Liver (tissue), 9 donors: ENCODE data around the gene TFDP1. TPM values are rescaled to one million over a fixed set of nuclear protein-coding genes. Genes with fewer than 3 reads are reported as not detected.

ENCODE experiments used
- DNase-seq: peaks from one replicate; pipeline ENCODE4 v3.0.0-alpha.2; 2017; ENCODE audit warnings: low spot score
- H3K27ac ChIP-seq, 2 donors: one replicate each; pipeline ENCODE4 v1.7.0; 2013; ENCODE audit warnings: inconsistent platforms in 2 of 2, low read length in 2 of 2, control low read depth in 1 of 2, low read depth in 1 of 2, mild to moderate bottlenecking in 1 of 2
- H3K27me3 ChIP-seq, 4 donors: one replicate each; pipeline versions ENCODE4 v1.6.1 to v1.7.0; 2013; ENCODE audit warnings: low read length in 3 of 4, inconsistent platforms in 1 of 4, mild to moderate bottlenecking in 1 of 4, moderate library complexity in 1 of 4; ENCODE audit not compliant: control insufficient read depth in 4 of 4, insufficient read depth in 4 of 4
- H3K36me3 ChIP-seq, 4 donors: one replicate each; pipeline versions ENCODE4 v1.6.1 to v1.7.0; 2013; ENCODE audit warnings: low read length in 3 of 4, mild to moderate bottlenecking in 3 of 4, low read depth in 1 of 4, moderate library complexity in 1 of 4; ENCODE audit not compliant: control insufficient read depth in 4 of 4, insufficient read depth in 3 of 4
- H3K4me1 ChIP-seq, 4 donors: one replicate each; pipeline versions ENCODE4 v1.6.1 to v1.7.0; 2013; ENCODE audit warnings: low read length in 3 of 4, mild to moderate bottlenecking in 3 of 4, moderate library complexity in 1 of 4; ENCODE audit not compliant: control insufficient read depth in 4 of 4, insufficient read depth in 4 of 4
- H3K4me3 ChIP-seq, 3 donors: one replicate each; pipeline versions ENCODE4 v1.6.1 to v1.7.0; 2013; ENCODE audit warnings: low read length in 3 of 3, control low read depth in 1 of 3, low read depth in 1 of 3, mild to moderate bottlenecking in 1 of 3
- H3K9ac ChIP-seq, 2 donors: one replicate each; pipeline ENCODE4 v1.7.0; 2013; ENCODE audit warnings: low read length in 2 of 2, mild to moderate bottlenecking in 2 of 2, moderate library complexity in 2 of 2, control low read depth in 1 of 2, low read depth in 1 of 2
- H3K9me3 ChIP-seq, 4 donors: one replicate each; pipeline versions ENCODE4 v1.6.1 to v1.7.0; 2013; ENCODE audit warnings: low read length in 3 of 4; ENCODE audit not compliant: control insufficient read depth in 4 of 4
- EGR1 ChIP-seq, 2 donors: IDR thresholded peaks; 2 replicates each; pipeline ENCODE4 v1.6.1; 2016 to 2018; ENCODE audit warnings: antibody characterized with exemption in 2 of 2, low read depth in 2 of 2
- FOXA2 ChIP-seq: IDR thresholded peaks from 2 replicates; pipeline ENCODE4 v1.6.1; 2016; ENCODE audit warnings: antibody characterized with exemption
- GABPA ChIP-seq, 2 donors: IDR thresholded peaks in 1 of 2; conservative IDR thresholded peaks in 1 of 2; 2 replicates each; pipeline ENCODE4 v1.6.1; 2016; ENCODE audit warnings: antibody characterized with exemption in 2 of 2, mild to moderate bottlenecking in 1 of 2, moderate library complexity in 1 of 2
- HNF4A ChIP-seq, 2 donors: conservative IDR thresholded peaks; 2 replicates each; pipeline ENCODE4 v1.6.1; 2016; ENCODE audit warnings: antibody characterized with exemption in 2 of 2, mild to moderate bottlenecking in 2 of 2
- HNF4G ChIP-seq: IDR thresholded peaks from 2 replicates; pipeline ENCODE4 v1.6.1; 2016; ENCODE audit warnings: antibody characterized with exemption
- JUND ChIP-seq, 2 donors: IDR thresholded peaks; 2 replicates each; pipeline ENCODE4 v1.6.1; 2016; ENCODE audit warnings: antibody characterized with exemption in 2 of 2
- RXRA ChIP-seq, 2 donors: IDR thresholded peaks; 2 replicates each; pipeline ENCODE4 v1.6.1; 2017 to 2018; ENCODE audit warnings: antibody characterized with exemption in 2 of 2, mild to moderate bottlenecking in 1 of 2
- SP1 ChIP-seq: IDR thresholded peaks from 2 replicates; pipeline ENCODE4 v1.6.1; 2018; ENCODE audit warnings: antibody characterized with exemption, mild to moderate bottlenecking
- TAF1 ChIP-seq: conservative IDR thresholded peaks from 2 replicates; pipeline ENCODE4 v1.6.1; 2016; ENCODE audit warnings: antibody characterized with exemption, mild to moderate bottlenecking
- YY1 ChIP-seq: IDR thresholded peaks from 2 replicates; pipeline ENCODE4 v1.6.1; 2016; ENCODE audit warnings: antibody characterized with exemption, mild to moderate bottlenecking
- WGBS: extraction: QIAGEN DNeasy Blood & Tissue Kit; methylation state at CpG from one replicate; pipeline ENCODE4 v1.1.7; 2013; 5-methylcytosine and 5-hydroxymethylcytosine counted together
- polyA plus RNA-seq, 2 donors: library from polyadenylated mRNA; stranded (reverse) in 1 of 2; unstranded in 1 of 2; fragments of 200-250 nt in 1 of 2; fragments of >200 nt in 1 of 2; fragmentation: Nextera tagmentation in 1 of 2; extraction: Ambion mirVana in 1 of 2; gene quantifications; one replicate each; pipeline versions ENCODE4 v1.2.1 to v1.2.3, GENCODE V29; 2013 to 2015
- total RNA-seq, 2 donors: library from RNA; depleted of rRNA; stranded (reverse); fragments of >200 nt; gene quantifications; one replicate each; pipeline ENCODE4 v1.2.3, GENCODE V29; 2014
- TF ChIP-seq, protein P1 (sequence below): fragments of 150-350 bp; IDR thresholded peaks from 2 replicates; pipeline ENCODE4 v1.5.1; 2017; ENCODE audit warnings: improper control_type of control experiment, low read depth, low read length; ENCODE audit not compliant: missing input control
- TF ChIP-seq, protein P2 (sequence below): IDR thresholded peaks from 2 replicates; pipeline ENCODE4 v1.6.1; 2016; ENCODE audit warnings: antibody characterized with exemption
- TF ChIP-seq, protein P3 (sequence below): IDR thresholded peaks from 2 replicates; pipeline ENCODE4 v1.6.1; 2016; ENCODE audit warnings: antibody characterized with exemption
- donor health status: healthy.
- donor health status: healthy.
- donor health status: healthy.
- donor health status: healthy.
- donor health status: healthy.

TFDP1 gene
- total and polyA plus RNA-seq, 4 donors, result 9.9 to 140 (median 17.8) TPM

DNA sequence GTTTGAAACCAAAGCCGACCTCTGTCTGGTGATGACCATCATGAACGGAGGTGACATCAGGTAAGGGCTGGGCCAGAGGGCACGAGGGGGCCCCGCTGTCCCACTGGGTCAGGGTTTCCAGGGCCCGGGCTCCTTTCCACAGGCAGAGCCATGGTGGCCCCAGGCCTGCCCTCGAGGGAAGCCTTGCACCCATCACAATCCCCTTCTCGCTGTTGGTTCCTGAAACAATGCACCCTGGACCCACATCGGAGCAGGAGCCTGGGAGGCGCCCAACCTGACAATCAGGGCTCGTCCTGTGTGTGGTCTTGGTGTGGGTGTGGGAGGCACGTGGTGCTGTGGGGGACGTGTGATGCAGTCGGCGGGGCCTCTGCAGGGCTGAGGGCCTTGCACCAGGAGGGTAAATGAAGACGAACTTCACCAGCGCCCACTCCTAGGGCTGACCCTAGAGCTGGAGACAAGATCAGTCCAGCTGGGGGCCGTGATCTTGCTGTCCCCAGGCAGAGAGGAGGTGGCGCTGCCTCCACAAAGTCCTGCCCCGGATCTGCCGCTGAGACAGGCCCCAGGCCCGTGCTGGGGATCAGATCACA, 85.3 kb downstream of the TFDP1 start:
- Histone ChIP-seq H3K4me3 (no peak overlapping the region), H3K27ac (no peak overlapping the region), H3K9ac (no peak overlapping the region), H3K36me3 (no peaks in the 10 kb centered on the region), H3K4me1 (peaks cover 0 to 2% (median 0%) of the 10 kb centered on the region in 4 donors), H3K27me3 (peaks cover 0 to 7% (median under 1%) of the 10 kb centered on the region in 4 donors), H3K9me3 (peaks cover 0 to 7% (median 1%) of the 10 kb centered on the region in 4 donors)
- WGBS, result 87% methylated on average over 21 of the region's 21 CpGs
- TF ChIP-seq SP1, result no peak
- TF ChIP-seq, protein P1, sequence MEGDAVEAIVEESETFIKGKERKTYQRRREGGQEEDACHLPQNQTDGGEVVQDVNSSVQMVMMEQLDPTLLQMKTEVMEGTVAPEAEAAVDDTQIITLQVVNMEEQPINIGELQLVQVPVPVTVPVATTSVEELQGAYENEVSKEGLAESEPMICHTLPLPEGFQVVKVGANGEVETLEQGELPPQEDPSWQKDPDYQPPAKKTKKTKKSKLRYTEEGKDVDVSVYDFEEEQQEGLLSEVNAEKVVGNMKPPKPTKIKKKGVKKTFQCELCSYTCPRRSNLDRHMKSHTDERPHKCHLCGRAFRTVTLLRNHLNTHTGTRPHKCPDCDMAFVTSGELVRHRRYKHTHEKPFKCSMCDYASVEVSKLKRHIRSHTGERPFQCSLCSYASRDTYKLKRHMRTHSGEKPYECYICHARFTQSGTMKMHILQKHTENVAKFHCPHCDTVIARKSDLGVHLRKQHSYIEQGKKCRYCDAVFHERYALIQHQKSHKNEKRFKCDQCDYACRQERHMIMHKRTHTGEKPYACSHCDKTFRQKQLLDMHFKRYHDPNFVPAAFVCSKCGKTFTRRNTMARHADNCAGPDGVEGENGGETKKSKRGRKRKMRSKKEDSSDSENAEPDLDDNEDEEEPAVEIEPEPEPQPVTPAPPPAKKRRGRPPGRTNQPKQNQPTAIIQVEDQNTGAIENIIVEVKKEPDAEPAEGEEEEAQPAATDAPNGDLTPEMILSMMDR, result no peak
- TF ChIP-seq EGR1 (IDR thresholded peaks at IDR 0.05; ENCODE audit: low read depth in 2 of 2), result no peak
- TF ChIP-seq RXRA (IDR thresholded peaks at IDR 0.05), result no peak
- DNase-seq, result no peak

DNA sequence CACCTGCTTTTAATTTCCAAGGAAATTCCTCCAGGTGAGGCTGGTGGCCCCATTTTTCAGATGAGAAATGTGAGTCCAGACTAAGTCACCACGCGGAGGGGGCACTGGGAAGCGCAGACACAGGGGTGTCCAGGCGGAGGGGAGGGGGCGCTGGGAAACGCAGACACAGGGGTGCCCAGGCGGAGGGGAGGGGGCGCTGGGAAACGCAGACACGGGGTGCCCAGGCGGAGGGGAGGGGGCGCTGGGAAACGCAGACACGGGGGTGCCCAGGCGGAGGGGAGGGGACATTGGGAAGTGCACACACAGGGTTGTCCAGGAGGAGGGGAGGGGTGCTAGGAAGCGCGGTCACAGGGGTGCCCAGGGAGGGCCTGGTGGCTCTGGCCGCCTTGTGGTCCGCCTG, 86.0 kb downstream of the TFDP1 start:
- WGBS, result 93% methylated on average over 19 of the region's 19 CpGs
- no peak overlapping the region for H3K27ac ChIP-seq
- H3K36me3 ChIP-seq, result no peaks in the 10 kb centered on the region
- peaks cover 0 to 5% (median 0%) of the 10 kb centered on the region in 4 donors for H3K9me3 ChIP-seq
- H3K4me1 ChIP-seq, result no peaks in the 10 kb centered on the region
- peaks cover 0 to 3% (median under 1%) of the 10 kb centered on the region in 4 donors for H3K27me3 ChIP-seq
- TF ChIP-seq JUND (IDR thresholded peaks at IDR 0.05) (no peak), FOXA2 (no peak)
- no peak overlapping the region for H3K4me3 ChIP-seq
- H3K9ac ChIP-seq, result no peak overlapping the region
- DNase-seq, result no peak

DNA sequence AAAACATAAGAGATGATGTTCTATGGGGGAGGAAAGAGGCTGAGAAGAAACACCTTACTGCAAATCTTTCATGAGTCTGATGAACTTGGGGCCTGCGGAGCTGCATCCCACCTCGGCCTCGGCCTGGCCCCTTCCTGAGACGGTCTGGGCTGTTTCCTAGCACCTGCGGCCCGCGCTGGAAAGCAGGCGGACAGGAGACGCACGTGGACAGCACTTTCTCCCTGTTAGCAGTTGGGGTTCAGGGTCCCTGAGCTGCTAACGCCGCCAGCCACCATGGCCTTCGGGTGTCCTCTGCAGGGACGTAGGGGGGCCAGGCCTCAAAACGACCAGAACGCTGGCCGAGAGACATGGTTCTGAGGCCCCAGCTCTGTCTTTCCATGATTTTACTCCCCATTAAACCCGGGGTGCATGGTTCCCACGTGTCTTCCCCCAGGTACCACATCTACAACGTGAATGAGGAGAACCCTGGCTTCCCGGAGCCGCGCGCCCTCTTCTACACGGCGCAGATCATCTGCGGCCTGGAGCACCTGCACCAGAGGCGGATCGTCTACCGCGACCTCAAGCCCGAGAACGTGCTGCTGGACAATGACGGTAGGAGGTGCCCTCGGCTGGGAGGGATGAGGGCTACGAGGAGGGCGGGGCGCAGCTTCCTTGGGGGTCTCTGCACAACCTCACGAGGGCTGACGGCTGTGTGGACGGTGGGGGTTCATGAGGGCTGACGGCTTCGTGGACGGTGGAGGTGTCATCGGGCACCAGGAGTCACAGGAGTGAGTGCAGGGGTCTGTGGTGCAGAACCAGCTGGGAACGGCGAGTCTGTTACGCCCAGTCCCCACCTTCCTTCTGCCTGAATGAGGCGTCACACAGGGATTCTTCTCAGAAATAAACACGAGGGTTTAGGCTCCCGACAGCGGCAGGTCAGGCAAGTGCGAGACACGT, 86.8 kb downstream of the TFDP1 start:
- Histone ChIP-seq H3K27ac (no peak overlapping the region), H3K4me1 (no peaks in the 10 kb centered on the region), H3K9me3 (no peaks in the 10 kb centered on the region), H3K27me3 (no peaks in the 10 kb centered on the region), H3K4me3 (no peak overlapping the region), H3K36me3 (no peaks in the 10 kb centered on the region), H3K9ac (no peak overlapping the region)
- DNase-seq, result no peak
- TF ChIP-seq HNF4A (conservative IDR thresholded peaks at IDR 0.05) (no peak), EGR1 (IDR thresholded peaks at IDR 0.05; ENCODE audit: low read depth in 2 of 2) (no peak), HNF4G (no peak), TAF1 (no peak), SP1 (no peak), RXRA (IDR thresholded peaks at IDR 0.05) (no peak), GABPA (IDR thresholded peaks at IDR 0.05 in 1 of 2, conservative IDR thresholded peaks at IDR 0.05 in 1 of 2) (no peak), YY1 (no peak)
- TF ChIP-seq, protein P2, sequence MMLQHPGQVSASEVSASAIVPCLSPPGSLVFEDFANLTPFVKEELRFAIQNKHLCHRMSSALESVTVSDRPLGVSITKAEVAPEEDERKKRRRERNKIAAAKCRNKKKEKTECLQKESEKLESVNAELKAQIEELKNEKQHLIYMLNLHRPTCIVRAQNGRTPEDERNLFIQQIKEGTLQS, result no peak
- TF ChIP-seq, protein P3, sequence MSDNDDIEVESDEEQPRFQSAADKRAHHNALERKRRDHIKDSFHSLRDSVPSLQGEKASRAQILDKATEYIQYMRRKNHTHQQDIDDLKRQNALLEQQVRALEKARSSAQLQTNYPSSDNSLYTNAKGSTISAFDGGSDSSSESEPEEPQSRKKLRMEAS, result no peak
- TF ChIP-seq, protein P1, result no peak
- WGBS, result 93% methylated on average over 54 of the region's 54 CpGs
